Activated effector memory CD4-positive, alpha-beta T cell treated with Interleukin-2 at 50 U/mL for 16 hours (primary cell): ENCODE data around the gene UCP2.
A peak's percentile ranks its signal among the peaks of the same experiment; 100 is the strongest.
"Not testable (repeated sequence)": the region's sequence is repeated elsewhere in the genome, so short reads cannot be mapped to it uniquely, and the experiment has no call there.

Experiments
- DNase-seq: peaks from one replicate; pipeline ENCODE4 v3.0.0-alpha.2; 2020

UCP2 gene

DNA sequence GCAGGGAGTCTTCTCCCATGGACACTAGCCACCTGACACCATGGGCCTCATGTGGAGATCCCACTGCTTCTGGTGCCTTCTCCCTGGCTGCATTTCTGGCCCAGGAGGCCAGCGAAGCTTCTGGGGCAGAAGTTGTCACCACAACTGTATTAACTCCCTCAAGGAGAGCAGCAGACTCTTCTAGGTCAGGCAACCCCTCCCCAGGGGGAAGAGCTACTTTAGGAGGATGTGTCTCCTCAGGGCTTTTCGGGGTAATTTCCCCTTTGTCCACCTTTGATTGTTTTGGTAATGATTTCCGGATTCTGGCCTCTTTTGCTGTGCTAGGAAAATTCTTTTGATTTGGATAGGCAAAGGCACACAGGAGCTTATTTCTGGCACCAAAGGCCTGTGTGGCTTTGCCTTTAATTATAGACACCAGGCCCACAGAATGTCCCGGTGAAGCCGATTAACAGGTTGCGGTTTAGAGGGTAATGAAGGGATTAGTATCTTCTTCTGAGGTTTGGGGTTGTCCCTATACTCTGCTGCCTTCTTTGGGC is 8.9 kb upstream of the UCP2 start:
- DNase-seq = no peak

DNA sequence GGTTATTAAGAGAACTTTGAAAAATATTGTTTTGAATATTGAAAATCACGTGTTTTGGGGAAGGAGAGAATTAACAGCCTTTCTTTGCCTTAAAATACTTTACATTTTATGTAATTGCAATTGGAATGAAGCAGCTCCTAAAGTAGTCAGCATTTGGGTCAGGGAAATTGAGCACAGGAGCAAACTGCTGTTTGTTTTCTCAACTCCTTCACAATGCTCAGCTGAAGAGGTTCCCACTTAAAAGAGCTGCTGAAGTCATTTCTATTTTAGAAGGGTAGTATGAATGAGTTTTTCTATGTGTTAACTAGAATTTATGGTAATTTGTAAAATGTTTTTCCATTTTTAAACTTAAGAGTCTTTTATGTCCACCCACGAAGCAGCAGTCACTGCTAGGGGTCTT is 8.1 kb upstream of the UCP2 start:
- DNase-seq = no peak

DNA sequence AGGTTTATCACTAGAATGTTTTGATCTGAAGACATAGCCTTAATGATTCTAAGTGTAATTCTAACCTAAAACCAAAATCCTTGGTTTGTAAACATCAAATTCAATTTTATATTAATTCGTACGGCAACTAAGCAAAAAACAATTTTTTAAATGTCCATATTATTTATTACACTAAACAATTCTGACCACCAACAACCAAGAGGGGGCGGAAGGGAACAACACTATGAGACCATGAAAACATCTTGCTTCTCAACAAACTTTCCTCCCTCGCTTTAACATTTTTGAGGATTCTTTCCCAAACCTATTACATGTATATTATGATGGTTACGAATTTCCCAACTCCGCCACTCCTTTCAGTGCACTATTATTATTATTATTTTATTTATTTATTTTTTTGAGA is 6.5 kb upstream of the UCP2 start:
- DNase-seq = no peak

DNA sequence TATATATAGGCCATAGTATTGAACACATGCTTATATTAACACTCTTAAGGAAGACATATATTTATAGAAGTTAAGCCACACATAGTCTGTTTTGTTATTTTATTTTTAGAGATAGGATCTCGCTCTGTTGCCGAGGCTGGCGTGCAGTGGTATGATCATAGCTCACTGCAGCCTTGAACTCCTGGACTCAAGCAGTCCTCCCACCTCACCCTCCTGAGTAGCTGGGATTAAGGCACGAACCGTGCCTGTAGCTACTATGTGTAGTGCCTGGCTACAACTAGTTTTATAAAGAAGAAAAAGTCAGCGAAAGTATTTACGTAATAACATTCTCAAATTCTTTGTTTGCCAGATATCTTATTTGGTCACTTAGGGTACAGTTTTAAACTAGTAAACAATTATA is 5.6 kb upstream of the UCP2 start:
- no peak for DNase-seq

DNA sequence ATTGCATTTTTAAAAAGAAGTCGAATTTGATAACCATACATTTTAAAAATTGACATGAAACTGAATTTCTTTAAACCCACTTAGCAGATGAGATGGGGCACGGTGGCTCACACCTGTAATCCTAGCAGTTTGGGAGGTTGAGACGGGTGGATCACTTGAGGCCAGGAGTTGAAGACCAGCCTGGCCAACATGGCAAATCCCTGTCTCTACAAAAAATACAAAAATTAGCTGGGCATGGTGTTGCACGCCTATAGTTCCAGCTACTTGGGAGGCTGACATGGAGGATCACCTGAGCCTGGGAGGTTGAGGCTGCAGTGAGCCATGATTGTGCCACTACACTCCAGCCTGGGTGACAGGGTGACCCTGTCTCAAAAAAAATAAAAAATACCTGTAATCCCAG is 3.0 kb upstream of the UCP2 start:
- DNase-seq = not testable (repeated sequence)

DNA sequence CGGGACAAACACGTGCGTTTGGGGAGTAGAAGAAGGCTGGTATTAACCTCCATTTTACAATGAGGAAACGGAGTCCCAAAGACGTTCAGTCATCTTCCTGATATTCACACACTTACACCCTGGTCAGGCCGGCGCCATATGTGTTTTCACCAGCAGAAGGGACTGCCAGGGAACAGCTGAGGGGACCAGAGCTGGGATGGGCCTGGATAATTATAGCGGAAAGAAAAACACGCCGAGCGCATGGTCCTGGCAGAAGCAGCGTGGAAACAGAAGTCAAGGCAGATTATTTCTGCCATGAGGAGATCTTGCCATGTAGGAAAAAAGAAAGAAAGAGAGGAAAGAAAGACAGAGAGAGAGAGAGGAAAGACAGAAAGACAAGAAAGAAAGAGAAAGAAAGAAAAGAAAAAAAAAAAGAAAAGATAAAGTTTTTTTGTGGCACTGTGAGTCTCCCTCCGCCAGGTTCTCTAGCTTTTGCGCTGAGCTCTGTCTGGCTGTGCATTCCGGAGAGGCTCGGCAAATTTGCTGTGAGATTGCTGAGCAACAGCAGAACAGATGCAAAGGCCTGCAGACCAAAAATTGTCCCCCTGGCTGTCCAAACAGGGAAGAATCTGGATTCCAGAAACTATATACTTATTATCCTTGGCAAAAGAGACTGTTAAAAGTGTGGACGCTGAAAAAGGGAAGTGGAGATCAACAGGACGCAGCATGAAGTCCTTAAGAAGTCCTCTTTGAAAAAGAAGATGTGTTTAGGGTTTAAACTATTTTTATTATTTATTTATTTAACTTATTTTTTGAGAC is 1.3 kb upstream of the UCP2 start:
- DNase-seq = no peak

DNA sequence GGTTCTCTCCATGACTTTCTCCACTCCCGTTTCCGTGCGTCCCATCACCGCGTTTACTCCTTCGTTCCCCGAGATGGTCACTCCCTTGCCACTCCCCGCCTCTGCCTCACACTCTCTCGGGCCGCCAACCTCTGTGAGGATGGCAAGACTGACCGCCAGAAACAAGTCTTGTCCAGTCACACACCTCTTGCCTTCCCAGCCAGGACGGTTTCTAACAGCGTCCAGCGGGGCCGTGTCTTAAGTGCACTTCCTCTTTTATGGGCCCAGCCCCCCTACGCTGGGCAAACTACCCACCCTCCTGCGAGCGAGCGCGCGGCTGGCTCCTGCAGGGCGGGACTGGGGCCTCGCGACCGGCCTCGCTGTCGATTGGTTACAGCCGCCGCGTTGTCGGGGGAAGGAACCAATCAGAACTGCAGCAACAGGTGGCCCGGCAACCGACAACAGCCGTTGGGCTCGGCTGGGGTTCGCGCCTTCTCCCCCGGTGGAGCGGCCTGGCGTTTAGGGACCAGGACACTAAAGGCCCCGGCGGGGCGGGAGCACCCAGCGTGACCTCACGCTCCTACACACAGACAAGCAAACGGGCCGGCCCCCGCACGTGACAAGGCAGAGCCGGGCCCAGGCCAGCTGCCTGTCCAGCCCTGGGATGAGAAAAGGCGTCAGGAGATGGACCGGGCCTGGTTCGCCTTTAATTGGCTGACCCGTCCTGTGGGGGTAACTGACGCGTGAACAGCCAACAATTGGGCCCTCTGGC is 522 bp upstream of the UCP2 start:
- peak; percentile 87 for DNase-seq

DNA sequence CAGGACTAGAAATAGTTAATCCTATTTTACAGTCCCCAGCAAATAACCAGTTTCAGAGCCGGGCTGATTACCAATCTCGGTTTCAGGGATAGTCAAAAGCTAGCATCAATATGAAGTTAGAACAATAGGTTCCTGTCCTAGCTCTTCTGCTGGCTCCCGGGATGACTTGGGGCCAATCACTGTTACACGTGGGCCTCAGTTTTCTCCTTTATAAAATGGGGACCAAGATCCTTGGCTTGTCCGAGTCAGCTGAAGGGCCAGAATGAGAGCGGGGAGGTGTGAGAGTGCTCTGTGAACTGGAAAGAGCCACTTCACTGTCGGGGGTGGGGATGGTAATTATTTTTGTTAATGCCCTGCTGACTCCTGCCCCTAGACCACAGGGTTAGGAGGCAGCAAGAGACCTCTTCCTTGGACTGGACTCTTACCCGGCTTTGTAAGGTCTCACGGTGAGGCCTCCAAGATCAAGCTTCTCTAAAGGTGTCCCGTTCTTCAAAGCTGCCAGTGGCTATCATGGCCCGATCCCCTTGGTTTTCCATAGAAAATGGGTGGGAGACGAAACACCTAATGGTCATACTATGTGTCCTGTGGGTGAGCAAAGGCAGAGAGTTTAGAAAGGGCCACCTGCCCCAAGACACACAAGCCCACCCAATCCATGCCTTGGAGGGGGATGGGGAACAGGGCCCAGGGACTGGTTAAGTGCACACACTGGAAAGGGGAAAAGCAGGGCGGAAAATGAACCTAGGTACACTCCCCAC is 1.4 kb downstream of the UCP2 start:
- DNase-seq = no peak

DNA sequence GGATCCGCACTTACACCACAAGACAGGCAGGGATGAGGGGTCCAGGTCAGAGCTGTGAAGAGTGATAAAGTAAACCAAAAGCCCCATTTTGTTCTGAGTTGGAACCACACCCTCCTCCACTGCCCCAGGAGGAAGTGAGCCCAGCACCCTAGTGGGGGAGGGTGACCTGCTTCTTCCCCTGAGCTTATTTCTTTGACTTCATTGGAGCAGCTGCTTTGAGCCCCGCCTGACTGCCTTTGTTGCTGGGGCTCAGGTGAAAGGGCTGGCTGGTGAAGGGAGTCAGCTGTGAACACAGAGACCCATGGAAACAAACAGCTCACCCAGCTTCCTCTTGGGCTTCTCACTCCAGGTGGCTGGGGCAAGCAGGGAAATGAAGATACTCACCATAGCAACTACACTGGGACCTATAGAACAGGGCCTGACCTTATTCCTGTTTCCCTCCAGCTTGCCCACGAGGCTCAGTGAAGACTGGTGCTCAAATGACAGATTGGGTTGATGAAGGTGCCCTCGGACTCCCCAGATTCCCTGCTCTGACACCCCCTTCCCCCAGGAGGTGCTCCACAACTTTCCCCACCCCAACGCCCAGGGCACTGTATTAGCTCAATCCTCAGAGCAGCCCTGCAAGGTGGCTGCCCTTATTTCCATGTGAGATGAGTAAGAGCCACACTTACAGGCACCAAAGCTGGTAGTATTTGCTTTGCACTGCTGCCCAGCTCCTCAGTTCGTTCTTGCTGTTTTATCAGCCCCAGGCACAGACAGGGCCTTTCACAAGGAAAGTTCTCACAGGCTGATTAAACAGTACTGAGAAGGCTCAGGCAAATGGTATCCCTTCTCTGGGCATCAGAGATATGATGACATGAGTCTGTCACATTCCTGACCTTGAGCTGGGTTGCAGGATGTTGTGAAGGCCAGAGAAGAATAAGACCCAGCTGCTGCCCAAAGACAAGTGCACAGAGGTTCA is 2.4 kb downstream of the UCP2 start:
- peak; percentile 79 for DNase-seq

DNA sequence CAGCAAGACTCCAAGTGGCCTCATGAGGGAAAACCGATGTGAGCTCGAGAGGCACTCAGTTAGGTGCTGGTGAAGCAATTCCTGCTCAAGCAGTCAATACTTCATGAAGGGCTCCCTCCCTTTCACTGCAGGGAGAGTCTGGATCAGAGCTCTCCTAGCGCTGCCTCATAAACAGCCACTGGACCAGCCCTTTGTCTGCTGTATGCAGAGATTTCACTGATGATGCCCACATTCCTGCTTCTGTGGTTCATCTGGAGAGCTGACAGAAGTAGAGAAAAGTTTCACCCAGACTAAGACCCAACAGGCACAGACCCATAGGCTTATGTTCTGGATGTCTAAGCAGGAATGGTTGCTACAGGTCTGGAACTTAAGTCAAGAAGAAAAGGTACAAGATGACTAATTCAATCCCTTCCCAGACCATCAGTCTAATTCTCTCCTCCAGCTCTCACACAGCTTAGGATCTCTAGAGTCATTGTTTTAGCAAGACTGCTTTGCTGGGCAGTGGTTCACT is 4.0 kb downstream of the UCP2 start:
- no peak for DNase-seq

DNA sequence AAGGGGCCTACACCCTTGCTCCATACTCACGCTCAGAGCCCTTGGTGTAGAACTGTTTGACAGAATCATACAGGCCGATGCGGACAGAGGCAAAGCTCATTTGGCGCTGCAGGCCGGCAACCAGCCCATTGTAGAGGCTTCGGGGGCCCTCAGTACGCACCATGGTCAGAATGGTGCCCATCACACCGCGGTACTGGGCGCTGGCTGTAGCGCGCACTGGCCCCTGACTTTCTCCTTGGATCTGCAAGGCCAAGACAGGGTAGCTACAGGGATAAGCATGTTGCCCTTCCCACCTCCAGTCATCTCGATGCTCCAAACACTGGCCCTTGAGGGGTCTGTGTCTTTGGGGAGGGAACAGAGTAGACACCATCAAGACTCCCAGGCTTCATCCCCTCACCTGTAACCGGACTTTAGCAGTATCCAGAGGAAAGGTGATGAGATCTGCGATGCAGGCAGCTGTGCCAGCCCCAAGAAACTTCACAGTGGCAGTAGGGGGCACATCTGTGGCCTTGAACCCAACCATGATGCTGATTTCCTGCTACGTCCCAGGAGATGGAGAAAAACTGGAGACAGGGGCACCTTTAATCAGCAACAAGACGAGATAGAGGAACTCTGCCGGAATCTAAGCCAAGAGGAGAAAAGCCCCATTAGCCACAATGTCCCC is 4.7 kb downstream of the UCP2 start:
- no peak for DNase-seq

DNA sequence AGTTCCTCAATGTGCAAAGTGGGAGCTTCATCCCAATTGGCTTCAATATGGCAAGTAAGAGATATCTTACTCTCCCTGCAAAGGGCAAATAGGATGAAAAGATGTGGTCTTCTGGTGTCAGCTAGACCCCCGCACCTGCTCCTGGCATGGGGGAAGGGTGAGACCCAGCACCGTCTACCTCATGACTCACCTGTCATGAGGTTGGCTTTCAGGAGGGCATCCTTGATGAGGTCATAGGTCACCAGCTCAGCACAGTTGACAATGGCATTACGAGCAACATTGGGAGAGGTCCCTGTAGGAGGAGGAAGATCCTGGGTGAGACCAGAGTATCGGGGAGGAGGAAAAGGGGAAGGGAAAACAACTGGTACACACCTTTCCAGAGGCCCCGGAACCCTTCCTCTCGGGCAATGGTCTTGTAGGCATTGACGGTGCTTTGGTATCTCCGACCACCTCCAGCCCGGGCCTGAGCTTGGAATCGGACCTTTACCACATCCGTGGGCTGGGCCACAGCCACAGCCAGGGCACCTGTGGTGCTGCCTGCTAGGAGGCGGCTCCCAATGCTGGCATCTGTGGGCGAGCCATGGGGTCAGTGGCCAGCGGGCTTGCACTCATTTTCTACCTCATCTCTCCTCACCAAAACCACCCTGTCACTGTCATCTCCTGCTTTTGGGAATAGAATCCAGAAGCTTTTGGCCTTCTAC is 6.0 kb downstream of the UCP2 start:
- no peak for DNase-seq

DNA sequence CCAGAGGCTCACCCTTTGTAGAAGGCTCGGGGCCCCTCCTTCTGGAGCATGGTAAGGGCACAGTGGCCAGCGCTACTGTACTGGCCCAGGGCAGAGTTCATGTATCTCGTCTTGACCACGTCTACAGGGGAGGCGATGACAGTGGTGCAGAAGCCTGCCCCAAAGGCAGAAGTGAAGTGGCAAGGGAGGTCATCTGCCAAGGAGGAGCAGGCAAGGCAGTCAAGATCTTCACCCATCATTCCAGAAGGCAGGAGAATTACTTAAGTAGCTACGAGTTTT is 7.2 kb downstream of the UCP2 start:
- no peak for DNase-seq

DNA sequence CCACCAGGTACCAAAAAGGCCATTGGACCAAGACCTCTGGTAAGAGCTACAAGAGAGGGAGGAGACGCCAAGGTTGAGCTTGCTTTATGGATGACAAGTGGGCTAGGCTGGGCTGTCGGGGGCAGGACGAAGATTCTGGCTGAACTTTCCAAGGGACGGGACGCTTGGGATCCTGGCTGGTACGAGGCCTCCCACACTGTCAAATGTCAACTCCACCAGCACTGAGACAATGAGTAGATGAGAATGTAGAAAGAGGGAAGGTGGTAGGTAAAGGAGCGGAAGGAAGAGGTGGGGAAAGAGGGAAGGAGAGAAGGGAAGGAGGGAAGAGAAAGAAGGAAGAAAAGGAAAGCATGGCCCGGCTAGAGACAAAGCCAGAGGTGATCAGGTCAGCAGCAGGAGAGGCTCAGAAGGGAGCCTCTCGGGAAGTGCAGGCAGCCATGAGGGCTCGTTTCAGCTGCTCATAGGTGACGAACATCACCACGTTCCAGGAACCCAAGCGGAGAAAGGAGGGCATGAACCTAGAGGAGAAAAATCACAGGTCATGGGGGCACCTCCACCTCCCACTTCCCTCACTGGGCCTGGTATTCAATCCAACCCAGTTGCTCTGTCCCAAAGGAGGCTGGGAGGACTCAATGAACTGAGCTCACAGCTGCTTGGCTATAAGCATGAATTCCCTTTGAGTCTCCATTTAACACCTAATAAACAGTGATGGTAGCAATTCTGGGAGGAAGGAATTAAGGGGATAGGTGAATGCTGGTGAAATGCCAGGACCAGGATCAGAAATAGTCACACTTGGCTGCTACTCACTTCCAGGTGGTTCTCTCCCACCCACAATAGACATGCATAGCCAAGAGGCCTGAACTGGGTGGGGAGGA is 7.8 kb downstream of the UCP2 start:
- no peak for DNase-seq

DNA sequence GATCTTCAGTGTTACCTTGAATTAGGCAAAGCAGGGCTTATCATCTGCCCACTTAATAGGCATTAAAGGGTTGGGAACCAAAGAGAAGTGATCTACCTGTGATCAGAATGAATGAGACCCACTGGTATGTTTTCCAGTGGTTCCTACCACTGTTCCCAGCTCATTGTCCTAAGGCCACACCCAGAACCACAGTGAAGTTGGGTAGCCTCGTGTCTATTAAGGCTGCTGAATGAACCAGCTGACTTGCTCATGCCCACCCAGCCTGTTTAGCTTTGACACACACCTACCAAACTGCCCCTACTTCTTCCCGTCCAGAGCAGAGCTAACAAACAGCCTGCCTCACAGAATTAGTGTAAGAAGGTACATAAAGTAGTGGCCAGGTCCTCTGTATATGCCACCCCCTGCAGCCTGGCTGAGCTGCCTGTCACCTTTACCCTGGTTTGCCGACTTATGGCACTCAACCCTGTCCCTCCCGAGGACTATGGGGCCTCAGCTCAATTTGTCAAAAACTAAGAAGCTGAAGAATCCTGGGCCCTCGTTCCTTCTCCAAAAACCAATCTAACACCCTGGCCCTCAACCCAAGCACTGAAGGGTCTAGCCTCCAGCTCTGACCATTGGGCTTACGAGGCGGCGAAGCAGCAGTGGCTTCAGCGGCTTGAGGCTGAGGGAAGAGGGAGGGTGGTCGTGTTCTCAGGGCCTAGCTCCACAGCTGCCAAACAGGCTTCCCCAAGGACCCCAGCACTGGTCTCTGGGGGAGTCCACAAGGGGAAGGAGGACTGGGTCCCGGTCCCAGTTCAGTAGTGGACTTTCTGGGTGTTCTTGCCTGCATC is 9.8 kb downstream of the UCP2 start:
- no peak for DNase-seq

DNA sequence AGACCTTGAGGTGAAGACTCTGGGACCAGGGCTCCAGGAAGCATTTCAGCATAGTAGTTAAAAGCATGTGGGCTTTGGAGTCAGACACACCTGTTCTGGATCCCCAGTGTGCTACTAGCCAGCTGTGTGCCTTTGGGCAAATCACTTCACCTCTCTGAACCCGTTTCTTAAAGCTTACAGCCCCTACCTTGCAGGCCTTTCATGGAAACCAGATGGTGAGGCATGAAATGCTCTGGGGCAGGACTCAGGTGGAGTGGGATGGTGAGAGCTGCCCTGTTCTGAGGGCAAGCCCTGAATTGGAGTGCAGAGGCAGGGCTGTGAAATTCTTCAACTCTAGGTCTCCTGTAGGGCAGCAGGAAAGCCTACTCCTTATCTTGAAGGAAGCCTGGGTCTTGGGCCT is 10.5 kb downstream of the UCP2 start:
- DNase-seq = no peak

DNA sequence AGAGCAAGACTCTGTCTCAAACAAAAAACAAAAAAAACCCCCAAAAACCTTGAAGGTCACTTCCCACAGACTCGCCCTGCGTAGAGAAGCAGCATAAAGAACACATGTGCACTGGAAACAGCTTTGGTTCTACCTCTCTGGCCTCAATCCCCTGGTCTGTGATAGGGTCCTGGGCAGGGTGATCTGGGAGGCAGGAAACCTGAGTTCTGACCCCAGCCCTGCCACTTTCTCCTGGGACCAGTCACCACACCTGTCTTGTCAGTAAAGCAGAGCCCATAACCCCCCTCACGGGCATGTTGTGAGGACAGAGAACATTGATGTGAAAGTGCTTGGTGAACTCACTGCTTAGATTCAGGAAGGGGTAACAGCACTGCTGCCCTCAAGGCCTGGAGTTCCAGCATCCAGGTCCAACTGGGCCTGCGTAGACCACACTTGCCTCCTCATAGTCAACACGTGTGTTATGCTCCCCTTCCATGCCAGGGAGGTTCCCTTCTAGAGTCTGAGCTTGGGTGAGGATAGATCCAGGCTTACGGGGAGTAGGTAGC is 11.4 kb downstream of the UCP2 start:
- DNase-seq = no peak

DNA sequence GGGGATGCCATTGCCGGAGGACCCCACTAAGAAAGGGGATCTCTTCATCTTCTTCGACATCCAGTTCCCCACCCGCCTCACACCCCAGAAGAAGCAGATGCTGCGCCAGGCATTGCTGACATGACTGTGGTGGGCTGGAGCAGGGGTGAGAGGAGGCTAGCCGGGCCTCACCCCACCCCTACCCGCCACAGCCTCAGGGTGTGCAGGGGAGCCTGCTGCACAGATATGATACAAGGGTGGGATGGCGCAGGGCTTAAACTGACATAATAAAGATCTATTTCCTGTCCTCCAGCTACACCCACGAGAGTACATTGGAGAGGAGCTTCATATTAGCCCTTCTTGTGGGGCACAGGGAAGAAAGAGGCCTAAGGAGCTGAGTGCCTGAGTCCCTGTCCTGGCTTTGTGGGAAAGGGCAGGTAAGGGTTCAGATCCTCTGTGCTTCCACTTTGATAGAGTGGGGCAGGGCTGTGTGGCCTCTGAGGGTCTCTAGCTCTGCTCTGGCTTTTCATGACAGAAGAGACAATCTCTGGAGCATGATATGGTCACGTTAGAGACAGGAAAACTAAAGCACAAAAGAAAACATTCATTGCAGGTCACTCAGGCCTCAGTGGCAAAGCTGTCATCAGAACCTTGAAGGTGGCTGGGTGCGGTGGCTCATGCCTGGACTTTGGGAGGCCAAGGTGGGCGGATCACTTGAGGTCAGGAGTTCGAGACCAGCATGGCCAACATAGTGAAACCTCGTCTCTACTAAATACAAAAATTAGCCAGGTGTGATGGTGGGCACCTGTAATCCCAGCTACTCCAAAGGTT is 12.4 kb downstream of the UCP2 start:
- DNase-seq = no peak
